Left colon (tissue), 2 donors: Measurements from ENCODE around the gene SHISA5. TPM values are rescaled to one million over a fixed set of nuclear protein-coding genes. Genes with fewer than 3 reads are reported as not detected.
"Not testable (repeated sequence)": the region's sequence is repeated elsewhere in the genome, so short reads cannot be mapped to it uniquely, and the experiment has no call there.

Source experiments
- ATAC-seq: fragments of 200-7000 bp; cut with Tn5 transposase; one replicate; pipeline ENCODE4 v1.9.1; 2020; ENCODE audit warnings: mild to moderate bottlenecking, moderate library complexity
- DNase-seq, 2 donors: peaks; one replicate each; pipeline ENCODE4 v3.0.0-alpha.2; 2020
- intact Hi-C, 2 donors: fragments of 100-400 bp; cut with DNase I in 1 of 2; cut with micrococcal nuclease in 1 of 2; formaldehyde crosslinking; loops; one replicate each; pipeline versions ENCODE4 v1.11.2 to v1.14.0; 2022; cut with DNase I, micrococcal nuclease
- long read RNA-seq: library from polyadenylated mRNA; unstranded; transcript quantifications from one replicate; pipeline ENCODE4 v2.0.0, GENCODE V29; 2021
- total RNA-seq, 2 donors: library from RNA; stranded (reverse); fragmentation: NEBNext Ultra II Directional; extraction: Animal tissue kit (Norgen Biotek cat#: 25700); gene quantifications; one replicate each; pipeline ENCODE4 v1.2.1, GENCODE V29; 2021
- donor health status: DM: no; HTN: no; CAD: no.
- donor health status: DM: yes; HTN: yes; CAD: no.

The SHISA5 gene, protein sequence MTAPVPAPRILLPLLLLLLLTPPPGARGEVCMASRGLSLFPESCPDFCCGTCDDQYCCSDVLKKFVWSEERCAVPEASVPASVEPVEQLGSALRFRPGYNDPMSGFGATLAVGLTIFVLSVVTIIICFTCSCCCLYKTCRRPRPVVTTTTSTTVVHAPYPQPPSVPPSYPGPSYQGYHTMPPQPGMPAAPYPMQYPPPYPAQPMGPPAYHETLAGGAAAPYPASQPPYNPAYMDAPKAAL
- 100 to 1,000 TPM; 103 to 116 TPM for total RNA-seq
- long read RNA-seq, transcript SHISA5-201 (6 exons, 2,369 nt) = minor isoform, 55 of 237 reads
- long read RNA-seq, transcript SHISA5-212 (4 exons, 1,739 nt) = minor isoform, 5 of 237 reads
- long read RNA-seq, transcript SHISA5-206 (4 exons, 1,839 nt) = major isoform, 86 of 237 reads
- long read RNA-seq, partial matches to known transcripts = 74 of 237 reads
- long read RNA-seq, other reads (novel, unspliced or antisense) = 15 of 237 reads

DNA sequence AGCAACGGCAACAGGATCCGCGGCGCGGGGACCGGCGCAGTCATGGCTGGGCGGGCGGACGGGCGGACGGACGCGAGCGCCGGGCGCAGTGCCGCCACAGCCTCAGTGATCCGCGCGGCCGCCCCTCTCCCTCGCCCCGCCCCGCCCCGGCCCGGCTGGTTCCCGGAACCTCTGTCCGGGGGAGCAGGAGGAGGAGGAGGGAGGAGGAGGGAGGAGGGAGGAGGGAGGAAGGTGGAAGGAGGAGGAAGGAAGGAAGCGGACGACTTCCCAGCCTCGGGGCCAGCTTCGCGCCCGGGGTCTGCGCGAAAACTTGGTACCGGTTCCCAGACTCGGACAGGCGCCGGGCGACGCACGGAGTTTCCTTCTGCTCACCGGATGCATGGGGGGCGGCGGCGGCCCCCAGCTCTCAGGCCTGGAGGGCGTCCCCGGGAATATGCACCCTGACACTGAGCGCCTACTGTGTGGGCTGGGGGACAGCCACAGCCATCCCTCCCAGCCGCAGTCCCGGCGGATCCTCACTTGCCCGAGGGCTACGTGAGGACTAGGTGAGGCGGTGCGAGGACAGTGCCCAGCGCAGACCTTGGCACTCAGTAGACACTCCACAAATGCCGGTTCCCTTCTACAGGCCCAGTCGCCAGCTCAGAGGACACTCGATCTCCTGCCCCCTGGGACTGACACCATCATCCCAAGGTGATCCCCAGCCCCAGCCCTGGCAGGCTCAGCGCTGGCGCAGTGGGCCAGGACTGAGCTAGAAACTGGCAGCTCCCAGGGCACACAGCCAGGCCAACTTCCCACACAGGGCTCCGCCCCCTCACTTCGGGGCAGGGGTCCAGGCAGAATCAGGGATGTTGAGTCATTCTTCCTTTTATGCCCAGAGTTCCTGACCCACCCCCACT is at the start of gene SHISA5:
Gene SHISA5, minus strand, starts transcription at position 124 of the 896 bp plus-strand sequence. Its CDS starts 80 bp downstream, at position 44.
- intact Hi-C loops = no loop called here
- peak; percentile 84 for ATAC-seq
- DNase-seq = peak; percentile 77 to 84

DNA sequence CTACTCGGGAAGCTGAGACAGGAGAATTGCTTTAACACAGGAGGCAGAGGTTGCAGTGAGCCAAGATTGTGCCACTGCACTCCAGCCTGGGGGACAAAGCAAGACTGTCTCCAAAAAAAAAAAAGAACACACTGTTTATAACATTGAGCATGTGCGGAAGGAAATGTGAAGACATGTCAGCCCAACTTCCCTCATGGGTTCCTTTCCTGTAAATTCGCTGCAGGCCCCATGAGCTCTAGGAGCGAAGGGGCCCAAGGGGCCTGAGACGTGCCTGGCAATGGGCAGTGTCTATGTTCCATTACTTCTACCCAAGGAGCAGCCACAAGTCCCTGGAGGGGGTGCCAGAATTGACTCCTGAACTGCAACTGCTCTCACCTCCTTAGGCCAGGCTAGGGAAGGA is 49.4 kb upstream of the SHISA5 start:
- DNase-seq (no peak), ATAC-seq (no peak)
- intact Hi-C loops = loop anchor here in 1 of 2 donors (5.0 kb wide), 1 partner anchor 91 kb away; no protein-coding TSS in a partner anchor

DNA sequence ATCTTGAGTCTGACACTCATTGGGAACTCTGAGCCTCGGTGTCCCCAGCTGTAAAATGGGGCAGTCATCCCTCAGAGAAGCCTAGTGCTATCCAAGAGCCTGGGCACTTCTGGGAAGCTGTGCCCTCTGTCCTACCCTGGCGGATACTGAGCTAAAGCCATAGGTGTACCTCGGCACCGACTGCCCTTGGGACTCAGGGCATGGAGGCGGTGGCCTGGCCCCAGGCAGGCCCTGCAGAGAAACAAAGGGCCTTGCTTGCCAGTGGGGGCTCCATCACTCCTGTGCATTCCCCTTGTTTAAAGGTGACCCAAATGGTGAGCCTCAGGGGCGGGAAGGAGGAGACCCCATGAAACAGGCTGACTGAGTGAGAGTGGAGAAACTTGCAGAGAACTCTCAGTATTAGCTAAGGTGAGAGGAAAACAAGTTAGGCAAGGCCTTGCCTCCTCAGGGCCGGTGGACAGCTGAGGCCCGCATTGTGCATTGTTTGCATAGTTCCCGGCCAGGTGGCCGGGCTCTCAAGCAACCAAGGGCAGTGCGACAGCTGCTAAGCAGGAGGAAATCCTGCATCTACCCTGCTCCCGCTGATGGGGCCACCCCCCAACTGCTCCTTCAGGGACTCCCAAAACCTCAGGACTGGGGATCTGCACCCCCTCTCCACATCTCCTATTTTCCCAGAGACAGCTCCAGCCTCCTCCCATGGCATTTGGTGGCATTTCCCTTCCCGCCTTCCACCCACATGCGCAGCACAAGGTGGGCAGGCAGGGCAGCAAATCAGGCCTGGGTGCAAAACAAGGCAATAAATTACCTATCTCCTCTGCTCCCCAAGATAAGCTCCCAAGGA is 48.4 kb upstream of the SHISA5 start:
- ATAC-seq = peak; percentile 10
- intact Hi-C loops = loop anchor here in 1 of 2 donors (5.0 kb wide), 1 partner anchor 90 kb away; no protein-coding TSS in a partner anchor
- peak in 1 of 2 donors; percentile 38 for DNase-seq

DNA sequence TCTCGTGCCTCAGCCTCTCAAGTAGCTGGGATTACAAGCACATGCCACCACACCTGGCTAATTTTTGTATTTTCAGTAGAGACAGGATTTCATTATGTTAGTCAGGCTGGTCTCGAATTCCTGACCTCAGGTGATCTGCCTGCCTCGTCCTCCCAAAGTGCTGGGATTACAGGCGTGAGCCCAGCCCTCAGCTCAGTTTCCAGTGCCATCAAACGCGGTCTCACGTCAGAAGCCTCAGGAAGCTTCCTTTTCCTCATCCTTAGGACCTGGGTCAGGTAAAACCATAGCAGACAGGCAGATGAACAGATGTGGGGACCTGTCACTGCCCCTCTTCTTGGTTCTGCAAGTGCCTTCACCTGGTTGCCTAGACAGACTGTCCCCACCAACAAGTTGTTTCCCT is 47.7 kb upstream of the SHISA5 start:
- DNase-seq, ATAC-seq: not testable (repeated sequence)
- intact Hi-C loops = loop anchor here in 1 of 2 donors (5.0 kb wide), 1 partner anchor 89 kb away; no protein-coding TSS in a partner anchor

DNA sequence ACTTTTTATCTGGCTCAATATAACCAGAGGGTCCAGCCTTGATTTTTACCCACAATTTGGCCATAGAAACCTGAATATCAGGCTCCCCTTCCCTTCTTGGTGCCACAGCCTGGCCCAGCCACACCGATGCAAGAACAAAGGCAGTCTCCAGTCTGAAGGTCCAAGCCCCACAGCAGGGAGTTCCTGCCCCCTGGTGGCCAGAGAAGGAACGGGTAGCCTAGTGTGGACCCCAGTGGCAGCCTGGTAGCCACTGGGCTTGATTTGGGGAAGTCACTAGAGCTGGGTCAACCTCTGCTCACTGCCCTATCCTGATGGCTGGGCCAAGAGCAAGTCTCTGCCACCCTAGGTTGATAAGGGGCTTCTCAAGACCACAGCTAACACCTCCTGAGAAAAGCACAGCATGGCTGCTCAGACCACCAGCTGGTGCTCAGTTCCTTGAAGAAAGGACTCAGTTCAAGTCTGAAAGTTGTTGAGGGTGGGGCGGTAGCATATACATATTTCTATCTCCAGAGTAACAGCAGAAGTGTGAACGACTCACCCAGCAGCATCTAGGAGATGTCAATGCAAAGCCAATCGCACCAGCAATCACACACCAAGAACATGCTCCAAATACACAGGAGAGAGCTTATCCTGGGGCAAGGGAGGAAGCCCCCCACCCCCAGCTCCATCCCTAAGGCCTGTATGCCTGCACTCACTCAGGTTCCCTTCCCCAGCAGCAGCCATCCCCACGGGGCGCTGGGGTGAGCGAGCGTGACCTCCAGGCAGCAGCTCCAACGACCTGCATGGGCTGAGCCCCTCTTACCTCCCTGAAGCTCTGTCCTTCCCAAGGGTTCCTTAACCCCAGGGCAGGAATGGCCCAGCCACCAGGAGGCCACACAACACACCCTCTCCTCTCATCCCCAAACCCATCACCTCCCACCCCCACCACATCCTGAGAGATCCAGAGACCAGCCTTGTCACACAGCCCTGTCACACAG is 45.0 kb upstream of the SHISA5 start:
- ATAC-seq (peak; percentile 84), DNase-seq (peak; percentile 69 to 90)
- intact Hi-C loops = loop anchor here in 1 of 2 donors (5.0 kb wide), 2 partner anchors 87 to 147 kb away; no protein-coding TSS in a partner anchor

DNA sequence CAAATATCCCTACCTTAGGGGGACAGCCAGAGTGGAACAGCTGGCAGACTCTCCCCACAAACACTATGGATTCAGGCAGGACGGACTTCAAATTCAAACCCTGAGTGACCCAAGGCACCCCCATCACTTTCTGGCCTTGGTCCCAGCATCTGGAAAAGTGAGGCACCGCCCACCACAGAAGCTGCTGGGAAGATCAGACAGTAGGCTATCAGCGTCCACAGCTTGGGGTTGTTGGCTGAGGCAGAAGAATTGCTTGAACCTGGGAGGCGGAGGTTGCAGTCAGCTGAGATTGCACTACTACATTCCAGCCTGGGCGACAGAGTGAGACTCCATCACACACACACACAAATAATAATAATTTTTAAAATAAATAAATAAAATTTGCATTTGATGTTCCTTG is 44.2 kb upstream of the SHISA5 start:
- no peak for DNase-seq
- ATAC-seq = no peak
- intact Hi-C loops = loop anchor here in 1 of 2 donors (5.0 kb wide), 2 partner anchors 86 to 146 kb away; no protein-coding TSS in a partner anchor

DNA sequence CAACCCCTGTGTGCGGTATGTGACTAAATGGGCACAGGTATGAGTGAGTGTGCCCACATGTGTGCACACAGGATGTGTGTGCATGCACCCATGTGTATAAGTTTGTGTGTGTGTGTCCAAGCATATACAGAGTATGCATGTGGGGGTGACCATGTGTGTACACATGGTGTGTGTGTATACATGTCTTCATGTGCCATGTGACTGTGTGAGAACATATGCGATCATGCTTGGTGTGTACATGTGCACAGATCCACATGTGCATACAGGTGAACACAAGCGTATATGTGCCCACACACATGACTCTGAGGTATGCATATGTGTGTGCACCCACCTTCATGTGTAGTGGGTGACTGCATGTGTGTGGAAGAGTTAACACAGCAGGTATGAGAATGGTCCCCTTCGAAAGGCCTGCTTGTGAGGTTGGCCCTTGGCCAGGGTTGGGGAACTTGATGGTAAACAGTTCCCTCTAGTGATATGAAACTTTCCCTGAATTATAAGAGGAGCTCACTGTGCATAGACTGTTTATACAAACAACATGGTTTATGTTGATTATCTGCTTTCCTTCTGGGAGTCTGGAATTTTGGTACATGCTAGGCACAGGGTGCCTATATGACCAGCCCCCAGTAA is 42.3 kb upstream of the SHISA5 start:
- no peak for DNase-seq
- intact Hi-C loops = loop anchor here in 1 of 2 donors (5.0 kb wide), 2 partner anchors 84 to 144 kb away; no protein-coding TSS in a partner anchor
- ATAC-seq = no peak

DNA sequence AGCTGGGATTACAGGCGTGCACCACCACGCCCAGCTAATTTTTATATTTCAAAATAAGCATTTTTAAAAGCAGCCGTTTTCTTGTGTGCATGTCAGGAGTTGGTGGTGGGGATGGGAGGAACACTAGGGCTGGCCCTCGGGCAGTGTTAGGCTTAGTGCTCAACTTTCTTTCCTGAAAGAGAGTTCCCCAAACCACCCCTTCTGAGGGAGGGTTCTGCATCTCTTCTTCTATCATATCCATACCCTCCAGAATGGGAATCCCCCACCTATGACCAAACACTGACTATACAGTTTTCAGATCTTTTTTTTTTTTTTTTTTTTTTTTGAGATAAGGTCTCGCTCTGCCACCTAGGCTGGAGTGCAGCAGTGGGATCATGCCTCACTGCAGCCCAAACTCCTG is 40.2 kb upstream of the SHISA5 start:
- DNase-seq = no peak
- ATAC-seq = no peak

DNA sequence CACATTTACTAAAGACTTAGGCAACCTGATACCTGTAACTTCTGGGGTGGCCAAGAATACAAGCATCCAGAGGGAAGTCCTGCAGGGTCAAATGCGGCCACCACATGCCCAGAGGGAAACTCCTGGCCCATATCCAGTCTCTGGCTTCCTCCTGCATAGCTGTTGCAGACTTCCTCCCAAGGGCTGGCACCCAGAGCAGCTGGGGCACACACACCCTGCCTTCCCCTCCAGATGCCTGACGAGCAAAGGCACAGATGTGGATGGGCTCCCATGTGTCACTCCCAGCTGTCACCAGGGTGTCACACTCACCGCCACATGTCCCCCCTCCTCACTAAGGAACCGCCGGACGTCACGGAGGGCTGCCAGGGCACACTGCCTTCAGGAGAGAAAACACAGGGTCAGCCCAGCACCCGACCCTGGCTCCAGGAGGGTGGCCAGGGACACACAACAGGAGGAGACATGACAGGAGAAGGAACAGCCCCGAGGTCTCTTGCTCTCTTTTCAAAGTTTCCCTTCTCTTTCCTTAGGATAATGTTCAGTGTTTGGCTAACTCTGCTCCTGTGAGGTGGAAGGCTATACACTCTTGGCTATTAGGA is 39.4 kb upstream of the SHISA5 start:
- intact Hi-C loops = no loop called here
- no peak for ATAC-seq
- DNase-seq = no peak

More for the DNA sequence above, 40.2 kb upstream of the SHISA5 start:
- intact Hi-C loops = no loop called here

DNA sequence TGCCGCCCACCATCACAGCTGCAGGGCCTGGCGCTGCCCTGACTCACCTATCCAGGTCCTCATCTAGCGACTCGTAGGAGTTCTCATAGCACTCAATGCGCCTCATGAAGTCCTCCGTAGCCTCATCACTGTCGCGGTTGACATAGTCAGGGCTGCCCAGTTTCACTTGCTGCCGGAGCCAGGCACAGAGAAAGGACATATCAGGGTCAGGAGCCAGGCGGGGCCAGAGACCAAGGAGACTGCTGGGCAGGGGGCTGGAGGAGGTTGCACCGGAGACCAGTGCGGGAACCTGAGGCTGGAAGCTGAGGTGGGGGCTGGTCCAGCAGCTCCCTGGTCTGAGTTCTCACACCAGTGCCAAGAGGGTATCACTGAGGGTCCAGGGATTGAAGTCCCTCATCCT is 34.5 kb upstream of the SHISA5 start:
- intact Hi-C loops = no loop called here
- ATAC-seq = no peak
- DNase-seq = no peak

DNA sequence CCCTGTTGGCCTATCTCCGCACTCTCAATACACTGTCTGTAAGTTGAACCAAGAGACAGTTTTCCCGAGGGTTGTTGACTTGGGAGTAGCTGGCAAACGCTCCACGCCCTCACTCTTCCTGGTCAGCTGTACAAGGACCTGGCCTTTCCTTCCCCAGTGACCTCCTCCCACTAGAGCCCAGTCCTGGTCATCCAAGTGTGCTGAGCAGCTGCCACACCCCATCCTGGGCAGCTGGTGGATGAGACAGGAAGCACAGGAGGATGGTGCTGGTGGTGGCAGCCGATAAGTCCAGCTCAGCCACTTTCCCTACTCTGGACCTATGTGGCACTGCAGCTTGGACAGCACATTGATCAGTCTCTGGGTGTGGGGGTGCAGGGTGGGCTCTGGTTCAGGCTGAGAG is 32.8 kb upstream of the SHISA5 start:
- DNase-seq (no peak), ATAC-seq (peak; percentile 97)
- intact Hi-C loops = no loop called here

DNA sequence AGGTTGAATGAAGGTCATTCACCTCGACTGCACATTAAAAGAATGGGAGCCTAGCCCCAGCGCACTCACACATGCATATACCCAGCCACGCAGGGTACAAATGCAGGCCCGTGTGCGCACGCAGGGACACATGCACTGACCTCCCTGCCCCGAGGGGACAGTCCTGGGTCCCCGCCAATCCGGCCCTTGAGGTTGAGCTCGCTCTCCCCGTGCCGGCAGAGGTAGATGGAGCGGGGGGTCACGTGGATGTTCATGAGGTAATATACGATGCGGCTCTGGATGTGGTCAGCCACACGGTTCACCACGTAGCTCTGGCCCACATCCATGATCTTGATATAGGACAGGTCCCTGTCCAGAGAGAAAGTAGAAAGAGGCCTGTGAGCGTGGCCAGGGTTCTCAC is 32.1 kb upstream of the SHISA5 start:
- ATAC-seq (no peak), DNase-seq (no peak)
- intact Hi-C loops = no loop called here

DNA sequence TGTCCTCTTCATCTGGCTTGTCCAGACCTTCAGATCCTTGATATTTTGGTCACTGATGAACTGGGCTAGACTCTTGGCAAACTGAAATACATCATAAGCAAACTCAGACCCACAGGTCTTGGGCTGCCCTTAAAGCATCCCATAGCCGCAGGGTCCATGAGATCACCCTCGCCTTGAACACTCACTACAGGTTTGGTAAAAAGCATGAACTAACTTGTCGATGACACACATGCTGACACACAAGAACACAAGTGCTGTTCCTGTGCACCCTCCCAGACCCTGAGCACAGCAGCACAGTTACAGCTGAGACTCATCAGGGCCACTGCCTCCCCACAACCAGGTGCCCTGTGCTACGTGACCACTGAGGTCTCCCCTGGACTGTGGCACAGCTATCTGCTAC is 31.6 kb upstream of the SHISA5 start:
- intact Hi-C loops = no loop called here
- no peak for DNase-seq
- no peak for ATAC-seq

DNA sequence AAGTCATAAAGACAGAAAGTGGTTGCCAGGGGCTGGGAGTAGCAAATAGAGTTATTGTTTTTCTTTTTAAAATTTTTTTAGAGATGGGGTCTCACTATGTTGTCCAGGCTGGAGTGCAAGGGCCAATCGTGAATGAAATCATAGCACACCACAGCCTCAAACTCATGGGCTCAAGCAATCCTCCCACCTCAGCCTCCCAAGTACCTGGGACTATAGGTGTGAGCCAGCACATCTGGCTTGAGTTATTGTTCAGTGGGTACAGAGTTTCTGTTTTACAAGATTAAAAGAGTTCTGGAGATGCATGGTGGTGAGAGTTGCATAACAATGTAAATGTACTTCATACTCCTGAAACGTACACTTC is 29.0 kb upstream of the SHISA5 start:
- ATAC-seq = no peak
- DNase-seq = no peak
- intact Hi-C loops = no loop called here

DNA sequence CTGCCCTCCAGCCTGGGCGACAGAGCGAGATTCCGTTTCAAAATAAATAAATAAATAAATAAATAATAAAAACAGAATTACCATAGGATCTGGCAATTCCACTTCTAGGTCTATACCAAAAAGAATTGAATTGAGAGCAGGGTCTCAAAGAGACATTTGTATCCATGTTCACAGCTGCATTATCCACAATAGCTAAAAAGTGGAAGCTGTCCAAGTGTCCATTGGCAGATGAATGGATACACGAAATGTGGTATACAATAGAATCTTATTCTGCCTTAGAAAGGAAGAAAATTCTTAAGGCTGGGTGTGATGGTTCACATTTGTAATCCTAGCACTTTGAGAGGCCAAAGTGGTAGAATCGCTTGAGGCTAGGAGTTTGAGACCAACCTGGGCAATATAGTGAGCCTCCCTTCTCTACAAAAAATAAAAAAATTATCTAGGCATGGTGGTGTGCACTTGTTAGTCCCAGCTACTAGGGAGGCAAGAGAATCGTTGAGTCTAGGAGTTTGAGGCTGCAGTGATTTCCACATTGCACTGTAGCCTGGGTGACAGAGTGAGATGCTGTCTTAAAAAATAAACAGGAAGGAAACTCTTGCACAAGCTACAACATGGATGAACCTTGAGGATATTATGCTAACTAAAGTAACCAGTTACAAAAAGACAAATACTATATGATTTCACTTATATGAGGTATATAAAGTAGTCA is 28.4 kb upstream of the SHISA5 start:
- intact Hi-C loops = no loop called here
- DNase-seq = no peak
- ATAC-seq = no peak

DNA sequence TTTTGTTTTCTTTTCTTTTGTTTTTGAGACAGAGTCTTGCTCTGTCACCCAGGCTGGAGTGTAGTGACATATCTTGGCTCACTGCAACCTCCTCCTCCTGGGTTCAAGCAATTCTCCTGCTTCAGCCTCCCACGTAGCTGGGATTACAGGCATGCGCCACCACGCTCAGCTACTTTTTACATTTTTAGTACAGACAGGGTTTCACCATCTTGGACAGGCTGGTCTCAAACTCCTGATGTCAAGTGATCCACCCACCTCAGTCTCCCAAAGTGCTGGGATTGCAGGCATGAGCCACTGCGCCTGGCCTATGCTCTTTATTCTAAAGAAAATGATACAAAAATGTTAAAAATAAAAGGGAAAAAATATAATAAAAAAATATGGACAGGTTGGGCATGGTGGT is 26.7 kb upstream of the SHISA5 start:
- ATAC-seq, DNase-seq, intact Hi-C loops: not testable (repeated sequence)
